CD4-positive, alpha-beta T cell (primary cell): ENCODE results near the gene XRCC5. TPM values are rescaled to one million over a fixed set of nuclear protein-coding genes. Genes with fewer than 3 reads are reported as not detected.

Experiments
- ATAC-seq: fragments of 200-7000 bp; cut with Tn5 transposase; one replicate; pipeline ENCODE4 v1.10.0; 2022; ENCODE audit warnings: mild to moderate bottlenecking; ENCODE audit not compliant: poor library complexity
- CTCF ChIA-PET: fragments of 350-600 bp; sonication (Branson Sonifier 250); formaldehyde crosslinking; loops from one replicate; lab custom pipeline; 2021; ENCODE audit warnings: antibody characterized with exemption, inconsistent platforms; lab: Charles Lee
- POLR2A ChIA-PET: fragments of 350-600 bp; sonication (Branson Sonifier 250); formaldehyde crosslinking; loops from one replicate; lab custom pipeline; 2021; ENCODE audit warnings: antibody characterized with exemption, inconsistent platforms; lab: Charles Lee
- DNase-seq, 14 experiments: peaks; one replicate each; pipeline ENCODE4 v3.0.0-alpha.2; 2013 to 2020; ENCODE audit warnings: mixed read lengths in 2 of 14
- H3K27ac ChIP-seq, 2 donors: one replicate each; pipeline versions ENCODE4 v1.5.1 to v1.7.0; 2013; ENCODE audit warnings: low read length in 2 of 2, low read depth in 1 of 2, mild to moderate bottlenecking in 1 of 2
- H3K27me3 ChIP-seq, 2 experiments: 1 replicate in 1 of 2; 2 replicates in 1 of 2; pipeline versions ENCODE4 v1.6.1 to v1.7.0; 2013; ENCODE audit warnings: low read length in 2 of 2, control low read depth in 1 of 2, mild to moderate bottlenecking in 1 of 2, moderate library complexity in 1 of 2; ENCODE audit not compliant: insufficient read depth in 2 of 2, control insufficient read depth in 1 of 2
- H3K36me3 ChIP-seq: one replicate; pipeline ENCODE4 v1.6.1; 2013; ENCODE audit warnings: low read length, control low read depth; ENCODE audit not compliant: insufficient read depth
- H3K4me1 ChIP-seq: one replicate; pipeline ENCODE4 v1.6.1; 2013; ENCODE audit warnings: low read length, control low read depth; ENCODE audit not compliant: insufficient read depth
- H3K4me3 ChIP-seq: one replicate; pipeline ENCODE4 v1.5.1; 2013; ENCODE audit warnings: mild to moderate bottlenecking, low read length, moderate library complexity
- H3K9me3 ChIP-seq, 2 experiments: 1 replicate in 1 of 2; 2 replicates in 1 of 2; pipeline versions ENCODE4 v1.6.1 to v1.7.0; 2013; ENCODE audit warnings: low read length in 2 of 2, mild to moderate bottlenecking in 2 of 2, control low read depth in 1 of 2, moderate library complexity in 1 of 2; ENCODE audit not compliant: control insufficient read depth in 1 of 2, insufficient read depth in 1 of 2
- H3K27ac Mint-ChIP-seq: one replicate; pipeline ENCODE4 v1.8.0; 2020; ENCODE audit warnings: mixed read lengths
- H3K27me3 Mint-ChIP-seq: one replicate; pipeline ENCODE4 v1.8.0; 2021; ENCODE audit warnings: mixed read lengths
- H3K36me3 Mint-ChIP-seq: one replicate; pipeline ENCODE4 v1.8.0; 2021; ENCODE audit warnings: low read depth, mixed read lengths
- H3K4me1 Mint-ChIP-seq: one replicate; pipeline ENCODE4 v1.8.0; 2021; ENCODE audit warnings: low read depth, mixed read lengths
- H3K4me3 Mint-ChIP-seq: one replicate; pipeline ENCODE4 v1.8.0; 2020; ENCODE audit warnings: mild to moderate bottlenecking, mixed read lengths
- H3K9me3 Mint-ChIP-seq: one replicate; pipeline ENCODE4 v1.8.0; 2020; ENCODE audit warnings: mixed read lengths
- CTCF ChIP-seq: fragments of 200-600 bp; IDR thresholded peaks from one replicate; pipeline ENCODE4 v1.8.0; 2022; ENCODE audit warnings: antibody characterized with exemption, mild to moderate bottlenecking
- intact Hi-C, 2 experiments: fragments of 100-400 bp; cut with DNase I in 1 of 2; cut with micrococcal nuclease in 1 of 2; formaldehyde crosslinking; loops; one replicate each; pipeline versions ENCODE4 v1.15.1 to v1.9.0; 2023 to 2025; cut with DNase I, micrococcal nuclease
- total RNA-seq, 174 experiments: library from RNA in 2 of 174; stranded (reverse) in 2 of 174; gene quantifications; one replicate each; pipeline ENCODE4 v1.2.3 and lab custom pipeline; 2021 to 2026

XRCC5 gene
- total RNA-seq, 2 experiments from 2014 or later: 126 to 129 TPM

GRCh38 chr2:216104691-216105090, 4.5 kb upstream of the XRCC5 start:
- H3K27ac Mint-ChIP-seq: no peak overlapping the region
- CTCF ChIA-PET: no interaction called here
- no peaks in the 10 kb centered on the region for H3K9me3 ChIP-seq
- H3K36me3 Mint-ChIP-seq: peaks cover 26% of the 10 kb centered on the region
- peaks cover 13% of the 10 kb centered on the region for H3K4me1 Mint-ChIP-seq
- ATAC-seq: no peak
- H3K4me1 ChIP-seq: peaks cover 6% of the 10 kb centered on the region
- H3K9me3 Mint-ChIP-seq: no peaks in the 10 kb centered on the region
- no peaks in the 10 kb centered on the region for H3K27me3 ChIP-seq
- intact Hi-C loops: loop anchor here in 1 of 2 experiments (5.0 kb wide), 1 partner anchor 32 kb away; no protein-coding TSS in a partner anchor
- H3K27ac ChIP-seq: no peak overlapping the region
- H3K36me3 ChIP-seq: peaks cover 16% of the 10 kb centered on the region
- no peak overlapping the region for H3K4me3 ChIP-seq
- no peak overlapping the region for H3K4me3 Mint-ChIP-seq
- no peaks in the 10 kb centered on the region for H3K27me3 Mint-ChIP-seq
- DNase-seq: no peak
- POLR2A ChIA-PET: no interaction called here
- no peak for TF ChIP-seq CTCF

DNA sequence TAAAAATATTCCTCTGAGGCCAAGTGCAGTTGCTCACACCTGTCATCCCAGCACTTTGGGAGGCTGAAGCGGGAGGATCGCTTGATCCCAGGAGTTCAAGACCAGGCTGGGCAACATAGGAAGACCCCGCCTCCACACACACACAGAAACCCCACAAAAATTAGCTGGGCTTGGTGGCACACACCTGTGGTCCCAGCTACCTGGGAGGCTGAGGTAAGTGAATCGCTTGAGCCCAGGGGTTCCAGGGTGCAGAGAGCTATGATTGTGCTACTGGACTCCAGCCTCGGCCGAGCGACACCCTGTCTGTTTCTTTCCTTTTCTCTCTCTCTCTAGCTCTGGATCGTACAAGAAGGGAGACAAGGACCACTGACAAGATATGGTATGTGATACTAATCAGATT, 1.8 kb upstream of the XRCC5 start:
- Histone ChIP-seq H3K36me3 (peaks cover 20% of the 10 kb centered on the region), H3K27me3 (no peaks in the 10 kb centered on the region), H3K27ac (no peak overlapping the region), H3K4me3 (no peak overlapping the region), H3K9me3 (no peaks in the 10 kb centered on the region), H3K4me1 (peaks cover 25% of the 10 kb centered on the region)
- Mint-ChIP-seq H3K27ac (no peak overlapping the region), H3K4me1 (peaks cover 39% of the 10 kb centered on the region), H3K4me3 (peak overlapping the region; percentile 47), H3K27me3 (no peaks in the 10 kb centered on the region), H3K9me3 (no peaks in the 10 kb centered on the region), H3K36me3 (peaks cover 35% of the 10 kb centered on the region)
- TF ChIP-seq CTCF: no peak
- DNase-seq: no peak
- CTCF ChIA-PET: interaction anchor here (0.6 to 1.3 kb wide), 6 partner anchors 12 to 246 kb away, joined by 3 read pairs; no protein-coding TSS in a partner anchor
- no peak for ATAC-seq
- intact Hi-C loops: loop anchor here in 1 of 2 experiments (2.0 to 5.0 kb wide), 2 partner anchors 35 to 307 kb away; no protein-coding TSS in a partner anchor
- POLR2A ChIA-PET: interaction anchor here (3.4 to 4.7 kb wide), 2 partner anchors 24 to 48 kb away, joined by 31 to 106 read pairs; partner anchors contain the start of genes PECR and TMEM169

DNA sequence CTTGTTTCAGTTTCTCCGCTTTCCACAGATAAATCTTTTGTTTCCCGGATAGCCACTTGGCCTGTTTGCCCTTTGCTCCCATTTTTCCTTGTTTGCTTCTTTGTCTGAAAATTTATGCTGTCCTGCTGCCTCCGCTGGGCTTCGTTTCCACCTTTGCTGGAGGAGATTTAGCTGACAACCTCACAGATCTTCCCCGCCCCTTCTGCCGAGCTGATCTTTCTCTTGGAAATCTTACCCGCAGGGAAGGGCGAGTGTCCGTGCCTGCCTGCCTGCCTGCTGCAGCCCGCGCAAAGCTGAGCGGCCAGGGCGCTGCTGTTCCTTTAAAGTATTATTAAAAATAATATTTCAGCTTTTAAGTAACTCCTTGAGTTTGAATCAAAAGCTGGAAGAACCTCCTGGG, 1.4 kb upstream of the XRCC5 start:
- no peak for TF ChIP-seq CTCF
- Histone ChIP-seq H3K36me3 (peaks cover 25% of the 10 kb centered on the region), H3K9me3 (no peaks in the 10 kb centered on the region), H3K4me3 (no peak overlapping the region), H3K27me3 (no peaks in the 10 kb centered on the region), H3K27ac (no peak overlapping the region), H3K4me1 (peaks cover 27% of the 10 kb centered on the region)
- H3K36me3 Mint-ChIP-seq: peaks cover 39% of the 10 kb centered on the region
- H3K9me3 Mint-ChIP-seq: no peaks in the 10 kb centered on the region
- peak overlapping the region; percentile 65 for H3K4me3 Mint-ChIP-seq
- H3K27me3 Mint-ChIP-seq: no peaks in the 10 kb centered on the region
- peak overlapping the region; percentile 97 for H3K27ac Mint-ChIP-seq
- ChIA-PET CTCF (interaction anchor here (0.6 to 1.3 kb wide), 3 partner anchors 11 to 246 kb away, joined by 3 read pairs; no protein-coding TSS in a partner anchor), POLR2A (interaction anchor here (3.4 to 4.7 kb wide), 2 partner anchors 24 to 48 kb away, joined by 31 to 106 read pairs; partner anchors contain the start of genes PECR and TMEM169)
- H3K4me1 Mint-ChIP-seq: peaks cover 43% of the 10 kb centered on the region
- ATAC-seq: no peak
- intact Hi-C loops: loop anchor here in 1 of 2 experiments (2.0 to 5.0 kb wide), 2 partner anchors 35 to 307 kb away; no protein-coding TSS in a partner anchor
- no peak for DNase-seq
